ENCODE data around the gene ZC4H2.

ZC4H2 gene

DNA sequence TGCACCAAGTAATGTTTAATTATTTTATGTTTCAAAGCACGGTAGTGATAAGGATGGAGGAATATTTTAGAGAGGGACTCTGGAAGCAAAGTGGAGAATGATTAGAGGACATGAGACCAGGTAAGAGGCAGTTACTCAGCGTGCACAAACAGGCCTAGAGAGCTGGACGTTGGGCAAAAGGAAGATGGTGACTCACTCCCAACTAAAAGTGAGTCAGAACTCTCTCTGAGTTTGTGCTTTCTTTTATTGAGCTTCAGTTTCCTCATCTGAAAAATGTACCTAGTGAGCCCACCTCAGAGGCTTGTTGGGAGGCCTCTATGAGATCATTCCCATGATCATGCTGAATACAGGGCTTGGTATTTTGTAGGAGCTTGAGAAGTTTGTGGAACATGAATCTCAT is 1.6 kb upstream of the ZC4H2 start:
- TF ChIP-seq, protein P1, sequence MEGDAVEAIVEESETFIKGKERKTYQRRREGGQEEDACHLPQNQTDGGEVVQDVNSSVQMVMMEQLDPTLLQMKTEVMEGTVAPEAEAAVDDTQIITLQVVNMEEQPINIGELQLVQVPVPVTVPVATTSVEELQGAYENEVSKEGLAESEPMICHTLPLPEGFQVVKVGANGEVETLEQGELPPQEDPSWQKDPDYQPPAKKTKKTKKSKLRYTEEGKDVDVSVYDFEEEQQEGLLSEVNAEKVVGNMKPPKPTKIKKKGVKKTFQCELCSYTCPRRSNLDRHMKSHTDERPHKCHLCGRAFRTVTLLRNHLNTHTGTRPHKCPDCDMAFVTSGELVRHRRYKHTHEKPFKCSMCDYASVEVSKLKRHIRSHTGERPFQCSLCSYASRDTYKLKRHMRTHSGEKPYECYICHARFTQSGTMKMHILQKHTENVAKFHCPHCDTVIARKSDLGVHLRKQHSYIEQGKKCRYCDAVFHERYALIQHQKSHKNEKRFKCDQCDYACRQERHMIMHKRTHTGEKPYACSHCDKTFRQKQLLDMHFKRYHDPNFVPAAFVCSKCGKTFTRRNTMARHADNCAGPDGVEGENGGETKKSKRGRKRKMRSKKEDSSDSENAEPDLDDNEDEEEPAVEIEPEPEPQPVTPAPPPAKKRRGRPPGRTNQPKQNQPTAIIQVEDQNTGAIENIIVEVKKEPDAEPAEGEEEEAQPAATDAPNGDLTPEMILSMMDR (IDR thresholded peaks at IDR 0.05; ENCODE audit: low read depth, low read length, missing control alignments): no peak
- DNase-seq (ENCODE audit: low read depth): no peak

GRCh38 chrX:64977051-64977450 is 801 bp upstream of the ZC4H2 start:
- TF ChIP-seq, protein P1 (IDR thresholded peaks at IDR 0.05; ENCODE audit: low read depth, low read length, missing control alignments): no peak
- no peak overlapping the region for H3K4me3 ChIP-seq (ENCODE audit: low read depth, low read length)
- DNase-seq (ENCODE audit: low read depth): no peak

More for the DNA sequence above, 1.6 kb upstream of the ZC4H2 start:
- H3K4me3 ChIP-seq (ENCODE audit: low read depth, low read length): no peak overlapping the region

DNA sequence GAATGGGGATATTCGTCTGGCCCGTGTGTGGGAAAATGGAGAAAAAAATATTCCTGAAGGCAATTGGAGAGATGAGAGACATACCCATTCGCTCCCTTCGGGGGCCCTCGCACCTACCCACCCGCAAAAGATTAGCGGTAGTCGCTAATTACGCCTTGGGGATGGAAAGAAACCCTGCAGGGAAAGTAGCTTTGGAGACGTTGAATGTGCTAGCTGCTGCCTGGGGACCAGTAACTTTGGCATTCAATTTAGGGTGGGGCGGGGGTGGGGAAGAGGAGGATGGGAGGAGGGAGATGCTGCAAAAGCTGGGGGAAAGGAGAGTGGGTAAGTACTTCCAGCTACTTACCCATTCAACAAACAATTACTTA is 407 bp upstream of the ZC4H2 start:
- TF ChIP-seq, protein P1 (IDR thresholded peaks at IDR 0.05; ENCODE audit: low read depth, low read length, missing control alignments): no peak
- H3K4me3 ChIP-seq (ENCODE audit: low read depth, low read length): peak overlapping the region; percentile 73
- no peak for DNase-seq (ENCODE audit: low read depth)

DNA sequence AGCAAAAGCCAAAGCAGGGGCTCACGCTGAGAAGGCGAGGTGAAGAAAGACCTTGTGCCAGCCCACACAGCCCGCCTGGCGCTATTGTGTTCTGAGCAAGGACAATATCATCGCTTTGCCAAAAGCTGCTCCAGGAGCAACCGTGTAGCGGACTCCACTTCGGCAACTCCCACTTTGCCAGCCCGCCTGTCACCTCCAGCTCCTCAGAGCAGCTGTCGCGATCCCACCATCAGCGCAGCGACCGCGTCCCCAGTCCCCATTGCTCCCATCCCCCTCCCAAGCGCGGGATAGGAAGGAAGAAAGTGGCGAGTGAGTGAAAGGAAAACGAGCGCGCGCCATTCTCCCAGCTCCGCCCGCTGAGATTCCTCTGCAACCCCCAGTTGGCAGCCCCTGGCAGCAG is 759 bp downstream of the ZC4H2 start:
- TF ChIP-seq, protein P1 (IDR thresholded peaks at IDR 0.05; ENCODE audit: low read depth, low read length, missing control alignments): no peak
- peak overlapping the region; percentile 73 for H3K4me3 ChIP-seq (ENCODE audit: low read depth, low read length)
- no peak for DNase-seq (ENCODE audit: low read depth)

GRCh38 chrX:64925480-64925879 is 50.8 kb downstream of the ZC4H2 start:
- TF ChIP-seq, protein P1 (IDR thresholded peaks at IDR 0.05; ENCODE audit: low read depth, low read length, missing control alignments): no peak
- H3K4me3 ChIP-seq (ENCODE audit: low read depth, low read length): no peak overlapping the region
- DNase-seq (ENCODE audit: low read depth): no peak

- H3K4me3 ChIP-seq (ENCODE audit: low read depth, low read length): no peak overlapping the region
- no peak for DNase-seq (ENCODE audit: low read depth)
- TF ChIP-seq, protein P1 (IDR thresholded peaks at IDR 0.05; ENCODE audit: low read depth, low read length, missing control alignments): no peak
Observed at GRCh38 chrX:64908121-64908520, 68.1 kb downstream of the ZC4H2 start.

GRCh38 chrX:64894454-64895038 is 81.7 kb downstream of the ZC4H2 start:
- TF ChIP-seq, protein P1 (IDR thresholded peaks at IDR 0.05; ENCODE audit: low read depth, low read length, missing control alignments): peak; percentile 80
- DNase-seq (ENCODE audit: low read depth): peak; percentile 2

More at GRCh38 chrX:64894454-64895038, 81.7 kb downstream of the ZC4H2 start:
- no peak overlapping the region for H3K4me3 ChIP-seq (ENCODE audit: low read depth, low read length)
